ENCODE measurements around the gene CCDC6. TPM values are rescaled to one million over a fixed set of nuclear protein-coding genes. Genes with fewer than 3 reads are reported as not detected.
"Not testable (repeated sequence)": the region's sequence is repeated elsewhere in the genome, so short reads cannot be mapped to it uniquely, and the experiment has no call there.

Gene CCDC6
- total RNA-seq, 2 donors from 2014 or later: 48.1 to 65.0 TPM

DNA sequence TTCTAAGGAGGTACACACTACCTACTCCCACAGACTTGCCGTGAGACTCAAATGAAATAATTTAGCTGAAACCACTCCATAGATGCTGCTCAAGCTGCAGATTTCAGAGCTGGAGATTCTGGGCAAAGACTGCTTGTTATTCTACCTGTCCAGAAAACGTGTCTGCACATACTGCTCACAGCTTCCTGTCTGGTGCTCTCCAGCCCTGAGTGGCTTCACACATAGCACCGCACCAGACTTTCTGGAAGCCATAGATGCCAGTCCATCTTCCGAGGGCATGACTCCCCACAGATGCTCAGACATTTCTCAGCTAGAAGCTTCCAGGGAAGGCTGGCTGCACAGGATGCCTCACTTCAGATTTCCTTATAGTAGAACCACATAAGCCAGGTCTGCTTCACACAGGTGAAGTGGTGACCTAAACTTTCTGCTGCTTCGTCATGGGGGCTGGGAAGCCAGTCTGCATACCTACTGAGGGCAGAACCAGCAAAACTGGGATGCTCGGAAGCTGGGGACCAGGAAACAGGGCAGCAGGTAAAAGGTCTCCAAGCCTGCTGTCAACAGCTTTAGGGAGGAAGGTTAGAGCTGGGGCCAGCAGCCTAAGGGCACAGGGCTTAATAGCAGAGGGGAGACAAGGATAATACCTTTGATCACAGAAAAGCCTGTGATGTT, 18.2 kb downstream of the CCDC6 start:
- Histone ChIP-seq H3K4me1 (replicated peaks) (peaks cover 9% of the 10 kb centered on the region), H3K27ac (no peak overlapping the region), H3K36me3 (no peaks in the 10 kb centered on the region), H3K4me3 (no peak overlapping the region), H3K9me3 (no peaks in the 10 kb centered on the region), H3K27me3 (replicated peaks; ENCODE audit: insufficient read depth) (no peaks in the 10 kb centered on the region)
- 74% methylated on average over 6 of the region's 6 CpGs for WGBS
- intact Hi-C loops (cut with DNase I): no loop called here
- DNase-seq (ENCODE audit: low spot score): no peak
- TF ChIP-seq POLR2AphosphoS5 (IDR thresholded peaks at IDR 0.05): no peak
- TF ChIP-seq, protein P1, sequence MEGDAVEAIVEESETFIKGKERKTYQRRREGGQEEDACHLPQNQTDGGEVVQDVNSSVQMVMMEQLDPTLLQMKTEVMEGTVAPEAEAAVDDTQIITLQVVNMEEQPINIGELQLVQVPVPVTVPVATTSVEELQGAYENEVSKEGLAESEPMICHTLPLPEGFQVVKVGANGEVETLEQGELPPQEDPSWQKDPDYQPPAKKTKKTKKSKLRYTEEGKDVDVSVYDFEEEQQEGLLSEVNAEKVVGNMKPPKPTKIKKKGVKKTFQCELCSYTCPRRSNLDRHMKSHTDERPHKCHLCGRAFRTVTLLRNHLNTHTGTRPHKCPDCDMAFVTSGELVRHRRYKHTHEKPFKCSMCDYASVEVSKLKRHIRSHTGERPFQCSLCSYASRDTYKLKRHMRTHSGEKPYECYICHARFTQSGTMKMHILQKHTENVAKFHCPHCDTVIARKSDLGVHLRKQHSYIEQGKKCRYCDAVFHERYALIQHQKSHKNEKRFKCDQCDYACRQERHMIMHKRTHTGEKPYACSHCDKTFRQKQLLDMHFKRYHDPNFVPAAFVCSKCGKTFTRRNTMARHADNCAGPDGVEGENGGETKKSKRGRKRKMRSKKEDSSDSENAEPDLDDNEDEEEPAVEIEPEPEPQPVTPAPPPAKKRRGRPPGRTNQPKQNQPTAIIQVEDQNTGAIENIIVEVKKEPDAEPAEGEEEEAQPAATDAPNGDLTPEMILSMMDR (IDR thresholded peaks at IDR 0.05): no peak
- TF ChIP-seq POLR2A (IDR thresholded peaks at IDR 0.05): no peak

DNA sequence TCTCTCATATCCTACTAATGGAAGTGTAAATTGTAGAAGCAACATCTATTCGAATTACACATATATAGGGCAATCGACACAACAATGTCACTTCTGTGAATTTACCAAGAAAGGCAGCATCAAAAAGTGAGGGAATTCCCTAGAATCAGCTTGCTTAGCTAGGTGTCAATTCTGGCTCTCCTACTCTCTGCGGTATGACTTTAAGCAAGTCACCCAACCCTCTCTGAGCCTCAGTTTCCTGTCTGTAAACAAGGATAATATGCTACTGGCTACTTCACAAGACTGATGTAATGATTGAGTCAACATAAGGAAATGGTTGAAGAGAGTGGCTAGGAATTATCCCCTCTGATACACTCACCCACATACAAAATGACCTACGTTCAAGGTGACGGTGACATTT, 19.4 kb downstream of the CCDC6 start:
- TF ChIP-seq, protein P1 (IDR thresholded peaks at IDR 0.05): no peak
- no peaks in the 10 kb centered on the region for H3K36me3 ChIP-seq
- no peak overlapping the region for H3K27ac ChIP-seq
- H3K4me1 ChIP-seq (replicated peaks): peaks cover 9% of the 10 kb centered on the region
- H3K9me3 ChIP-seq: no peaks in the 10 kb centered on the region
- DNase-seq (ENCODE audit: low spot score): no peak
- WGBS: 84% methylated on average over 5 of the region's 5 CpGs
- H3K4me3 ChIP-seq: no peak overlapping the region
- intact Hi-C loops (cut with DNase I): no loop called here
- no peaks in the 10 kb centered on the region for H3K27me3 ChIP-seq (replicated peaks; ENCODE audit: insufficient read depth)

DNA sequence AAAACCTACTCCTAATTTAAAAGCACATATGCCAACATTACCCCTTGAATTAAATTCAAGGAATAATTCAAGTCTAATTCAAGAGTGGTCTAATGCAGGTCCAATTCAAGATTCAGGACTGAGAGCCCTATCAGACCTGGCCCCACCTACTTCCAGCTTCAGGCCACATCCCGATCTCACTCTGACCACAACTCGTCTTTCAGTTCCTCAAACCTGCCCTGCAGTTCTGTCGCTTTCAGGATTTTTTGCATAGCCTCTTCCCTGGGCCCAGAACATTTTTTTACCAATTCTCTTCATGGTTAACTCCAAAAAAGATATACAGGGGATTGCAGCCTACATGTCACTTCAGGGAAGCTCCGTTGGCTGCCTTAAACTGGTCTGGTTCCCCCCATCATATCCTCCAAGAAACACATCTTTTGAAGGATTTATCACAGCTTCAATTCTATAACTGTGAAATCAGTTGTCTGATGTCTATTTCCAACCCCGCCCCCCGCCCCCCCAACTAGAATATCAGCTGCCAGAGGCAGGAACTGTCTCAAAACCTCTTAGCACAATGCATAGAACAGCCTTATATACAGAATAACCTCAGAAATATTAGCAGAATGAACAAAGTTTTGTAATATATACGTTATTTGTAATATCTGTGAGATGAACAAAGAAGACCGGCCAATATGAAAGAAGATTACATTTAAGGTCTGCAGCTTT, 20.8 kb downstream of the CCDC6 start:
- no peak for TF ChIP-seq POLR2A (IDR thresholded peaks at IDR 0.05)
- TF ChIP-seq POLR2AphosphoS5 (IDR thresholded peaks at IDR 0.05): no peak
- TF ChIP-seq, protein P1 (IDR thresholded peaks at IDR 0.05): no peak
- DNase-seq (ENCODE audit: low spot score): no peak
- no peaks in the 10 kb centered on the region for H3K27me3 ChIP-seq (replicated peaks; ENCODE audit: insufficient read depth)
- H3K4me3 ChIP-seq: no peak overlapping the region
- no peaks in the 10 kb centered on the region for H3K9me3 ChIP-seq
- H3K4me1 ChIP-seq (replicated peaks): peaks cover 7% of the 10 kb centered on the region
- intact Hi-C loops (cut with DNase I): no loop called here
- no peaks in the 10 kb centered on the region for H3K36me3 ChIP-seq
- no peak overlapping the region for H3K27ac ChIP-seq
- 71% methylated on average over 8 of the region's 8 CpGs for WGBS

DNA sequence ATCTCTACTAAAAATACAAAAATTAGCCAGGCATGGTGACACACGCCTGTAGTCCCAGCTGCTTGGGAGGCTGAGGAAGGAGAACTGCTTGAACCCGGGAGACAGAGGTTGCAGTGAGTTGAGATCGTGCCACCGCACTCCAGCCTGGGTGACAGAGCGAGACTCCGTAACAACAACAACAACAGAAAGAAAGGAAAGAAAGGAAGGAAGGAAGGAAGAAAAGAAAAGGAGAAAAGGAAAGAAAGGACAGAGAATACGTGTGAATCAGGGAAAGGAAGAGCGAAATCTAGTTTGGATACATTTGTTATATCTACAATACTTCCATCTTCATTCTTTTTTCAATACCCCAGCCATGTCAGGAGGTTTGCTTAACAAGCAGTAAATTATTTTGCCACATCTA, 21.5 kb downstream of the CCDC6 start:
- H3K27ac ChIP-seq; H3K4me1 ChIP-seq (replicated peaks): not testable (repeated sequence)
- 94% methylated on average over 8 of the region's 8 CpGs for WGBS

DNA sequence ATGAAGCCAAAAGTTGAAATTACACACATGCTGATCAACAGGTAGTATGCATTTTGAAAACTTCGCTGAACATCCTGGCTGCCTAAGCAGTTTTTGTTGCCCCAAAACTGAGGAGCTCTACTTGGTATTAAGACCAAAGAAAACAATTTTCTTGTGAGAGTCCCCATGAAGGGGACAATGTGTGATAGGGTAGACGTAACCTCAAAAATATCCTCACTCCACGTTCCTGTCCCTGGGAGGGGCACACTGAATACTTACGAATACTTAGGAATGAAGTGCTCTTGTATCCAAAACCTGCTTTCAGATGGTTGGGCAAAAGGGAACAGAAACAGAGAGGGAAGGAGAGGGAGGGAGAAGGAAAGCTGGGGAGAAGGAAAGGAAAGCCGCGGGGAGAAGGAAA, 24.7 kb downstream of the CCDC6 start:
- H3K27ac ChIP-seq: no peak overlapping the region
- no peak for DNase-seq (ENCODE audit: low spot score)
- no peak overlapping the region for H3K4me3 ChIP-seq
- 67% methylated on average over 5 of the region's 6 CpGs for WGBS
- no peaks in the 10 kb centered on the region for H3K36me3 ChIP-seq
- TF ChIP-seq, protein P1 (IDR thresholded peaks at IDR 0.05): no peak
- no peak for TF ChIP-seq POLR2A (IDR thresholded peaks at IDR 0.05)
- no peak for TF ChIP-seq POLR2AphosphoS5 (IDR thresholded peaks at IDR 0.05)
- H3K9me3 ChIP-seq: no peaks in the 10 kb centered on the region
- no peaks in the 10 kb centered on the region for H3K27me3 ChIP-seq (replicated peaks; ENCODE audit: insufficient read depth)
- H3K4me1 ChIP-seq (replicated peaks): peaks cover 7% of the 10 kb centered on the region
- intact Hi-C loops (cut with DNase I): no loop called here

More for the DNA sequence above, 21.5 kb downstream of the CCDC6 start:
- H3K36me3 ChIP-seq; H3K4me3 ChIP-seq; DNase-seq (ENCODE audit: low spot score); H3K9me3 ChIP-seq; H3K27me3 ChIP-seq (replicated peaks; ENCODE audit: insufficient read depth); intact Hi-C loops (cut with DNase I): not testable (repeated sequence)

Data from prostate gland (tissue), 2 donors.